Right lobe of liver (tissue), 6 donors: ENCODE data around the gene USP37. TPM values are rescaled to one million over a fixed set of nuclear protein-coding genes. Genes with fewer than 3 reads are reported as not detected.

Source experiments
- ATAC-seq, 4 donors: fragments of 200-7000 bp; cut with Tn5 transposase; one replicate each; pipeline ENCODE4 v1.9.1; 2020; ENCODE audit warnings: mild to moderate bottlenecking in 4 of 4, moderate library complexity in 4 of 4
- DNase-seq, 3 donors: peaks; one replicate each; pipeline ENCODE4 v3.0.0-alpha.2; 2020
- H3K27ac ChIP-seq, 3 donors: fragments of 200-600 bp; one replicate each; pipeline ENCODE4 v1.8.0; 2022
- H3K27me3 ChIP-seq, 2 donors: fragments of 200-600 bp; one replicate each; pipeline ENCODE4 v1.8.0; 2022
- H3K36me3 ChIP-seq, 4 donors: fragments of 200-600 bp; sonication (generic) in 1 of 4; one replicate each; pipeline versions ENCODE4 v1.5.1 to v1.8.0; 2017 to 2022; ENCODE audit warnings: control low read depth in 1 of 4
- H3K4me1 ChIP-seq, 4 donors: fragments of 200-600 bp; sonication (generic) in 1 of 4; one replicate each; pipeline versions ENCODE4 v1.5.1 to v1.8.0; 2017 to 2022; ENCODE audit warnings: control low read depth in 1 of 4
- H3K4me3 ChIP-seq, 3 donors: fragments of 200-600 bp; one replicate each; pipeline ENCODE4 v1.8.0; 2022
- H3K9me3 ChIP-seq, 4 donors: fragments of 200-600 bp; sonication (generic) in 1 of 4; one replicate each; pipeline versions ENCODE4 v1.5.1 to v1.8.0; 2017 to 2022; ENCODE audit warnings: control low read depth in 1 of 4
- CTCF ChIP-seq, 4 donors: fragments of 200-600 bp in 3 of 4; fragments of 450-650 bp in 1 of 4; IDR thresholded peaks; one replicate each; pipeline versions ENCODE4 v1.5.1 to v1.8.0; 2016 to 2022; ENCODE audit warnings: antibody characterized with exemption in 4 of 4, mild to moderate bottlenecking in 2 of 4
- POLR2A ChIP-seq: fragments of 450-650 bp; IDR thresholded peaks from one replicate; pipeline ENCODE4 v1.6.1; 2017; ENCODE audit warnings: antibody characterized with exemption, mild to moderate bottlenecking
- WGBS: methylation state at CpG from one replicate; pipeline ENCODE4 v1.1.6; 2018; ENCODE audit warnings: low coverage, low lambda C conversion rate; ENCODE audit not compliant: insufficient coverage; ENCODE audit errors: missing lambda C conversion rate; 5-methylcytosine and 5-hydroxymethylcytosine counted together
- intact Hi-C, 2 donors: fragments of 100-400 bp; cut with DNase I; formaldehyde crosslinking; loops; one replicate each; pipeline versions ENCODE4 v1.11.2 to v1.14.1; 2022
- long read RNA-seq: library from polyadenylated mRNA; unstranded; transcript quantifications from one replicate; pipeline ENCODE4 v2.0.0, GENCODE V29; 2019
- total RNA-seq, 6 experiments: library from RNA; depleted of rRNA in 2 of 6; stranded (reverse); fragments of >200 nt in 2 of 6; fragmentation: NEBNext Ultra II Directional in 3 of 6; extraction: Animal tissue kit (Norgen Biotek cat#: 25700) in 3 of 6; gene quantifications; one replicate each; pipeline versions ENCODE4 v1.1.0 to v1.2.4, GENCODE V29; 2016 to 2023
- donor health status: DM: no; HTN: yes; CAD: no.
- donor health status: DM: no; HTN: no; CAD: no.
- donor health status: DM: no; HTN: no; CAD: no.
- donor health status: DM: no; HTN: yes; CAD: no.
- donor health status: DM: no; HTN: yes; CAD: no.

Gene USP37
- total RNA-seq, result 1 to 10 TPM; 4.8 to 8.9 (median 6.7) TPM
- long read RNA-seq, partial matches to known transcripts, result 0 of 1 reads
- long read RNA-seq, other reads (novel, unspliced or antisense), result 1 of 1 reads

- no peak for TF ChIP-seq CTCF (IDR thresholded peaks at IDR 0.05)
- TF ChIP-seq POLR2A, result peak; percentile 75
- H3K36me3 ChIP-seq, result no peaks in the 10 kb centered on the region
- peak within 1 kb of the TSS; percentile 72 to 90 (median 88) for H3K4me3 ChIP-seq
- ATAC-seq (peak; percentile 94 to 99 (median 96)), DNase-seq (peak; percentile 100)
- no peaks in the 10 kb centered on the region for H3K27me3 ChIP-seq
- intact Hi-C loops, result no loop called here
- H3K9me3 ChIP-seq, result no peaks in the 10 kb centered on the region
- H3K4me1 ChIP-seq, result peaks cover 0 to 22% (median 7%) of the 10 kb centered on the region in 4 donors
- peak within 1 kb of the TSS; percentile 84 to 92 (median 88) for H3K27ac ChIP-seq
- WGBS, result 1% methylated on average over 19 of the region's 77 CpGs
These were observed at the start of gene USP37, which contains the start of gene CNOT9 for GRCh38 chr2:218568190-218569037. Gene USP37 (minus strand): TSS chr2:218568351. CDS start chr2:218558653, 9,698 bp downstream. Gene CNOT9 (plus strand): TSS chr2:218568839. CDS start chr2:218568955, 116 bp downstream.

GRCh38 chr2:218615868-218616315 lies 47.7 kb upstream of the USP37 start:
- ATAC-seq, result peak; percentile 100
- DNase-seq, result peak; percentile 74 to 83 (median 78)
- H3K9me3 ChIP-seq, result no peaks in the 10 kb centered on the region
- no peaks in the 10 kb centered on the region for H3K27me3 ChIP-seq
- whole genome bisulfite sequencing, result 40% methylated on average over 4 of the region's 6 CpGs
- H3K4me3 ChIP-seq, result no peak overlapping the region
- no peaks in the 10 kb centered on the region for H3K36me3 ChIP-seq
- no peaks in the 10 kb centered on the region for H3K4me1 ChIP-seq
- peak overlapping the region in 1 of 3 donors; percentile 5 for H3K27ac ChIP-seq
- intact Hi-C loops, result no loop called here
- TF ChIP-seq CTCF (IDR thresholded peaks at IDR 0.05) (no peak), POLR2A (no peak)

GRCh38 chr2:218607436-218608115 lies 39.4 kb upstream of the USP37 start, which contains the start of gene PLCD4:
Gene PLCD4 (plus strand): TSS chr2:218607899. CDS start chr2:218615740, 7,841 bp downstream.
- peak within 1 kb of the TSS in 1 of 3 donors; percentile 20 for H3K4me3 ChIP-seq
- peaks cover 0 to 21% (median 0%) of the 10 kb centered on the region in 4 donors for H3K4me1 ChIP-seq
- WGBS, result 12% methylated on average over 4 of the region's 8 CpGs
- H3K36me3 ChIP-seq, result no peaks in the 10 kb centered on the region
- DNase-seq, result peak in 1 of 3 donors; percentile 28
- TF ChIP-seq CTCF (IDR thresholded peaks at IDR 0.05) (no peak), POLR2A (no peak)
- intact Hi-C loops, result no loop called here
- peak in 3 of 4 donors; percentile 29 to 82 (median 77) for ATAC-seq
- H3K27ac ChIP-seq, result no peak within 1 kb of the TSS
- H3K27me3 ChIP-seq, result no peaks in the 10 kb centered on the region
- no peaks in the 10 kb centered on the region for H3K9me3 ChIP-seq

GRCh38 chr2:218605432-218605831 lies 37.3 kb upstream of the USP37 start:
- intact Hi-C loops, result no loop called here
- ATAC-seq (peak; percentile 41 to 93 (median 74)), DNase-seq (peak in 2 of 3 donors; percentile 37 to 67)
- Histone ChIP-seq H3K27ac (no peak overlapping the region), H3K9me3 (no peaks in the 10 kb centered on the region), H3K4me1 (peaks cover 0 to 21% (median 0%) of the 10 kb centered on the region in 4 donors), H3K36me3 (no peaks in the 10 kb centered on the region), H3K4me3 (no peak overlapping the region), H3K27me3 (no peaks in the 10 kb centered on the region)
- no peak for TF ChIP-seq POLR2A
- no peak for TF ChIP-seq CTCF (IDR thresholded peaks at IDR 0.05)
- WGBS, result 60% methylated on average over 2 of the region's 2 CpGs
